Mesodermal cell (in vitro differentiated cells): ENCODE data around the gene ZFYVE28.
"Not testable (repeated sequence)": the region's sequence is repeated elsewhere in the genome, so short reads cannot be mapped to it uniquely, and the experiment has no call there.

Experiments
- H3K27ac ChIP-seq: 2 replicates; pipeline ENCODE4 v1.7.0; 2013; ENCODE audit warnings: mild to moderate bottlenecking, low read depth, low read length, moderate library complexity; ENCODE audit not compliant: severe bottlenecking
- H3K36me3 ChIP-seq: 2 replicates; pipeline ENCODE4 v1.7.1; 2013; ENCODE audit warnings: mild to moderate bottlenecking, low read length, moderate library complexity; ENCODE audit not compliant: control insufficient read depth, insufficient read depth
- H3K4me1 ChIP-seq: one replicate; pipeline ENCODE4 v1.7.1; 2013; ENCODE audit warnings: mild to moderate bottlenecking, low read length; ENCODE audit not compliant: insufficient read depth, control insufficient read depth, poor library complexity, severe bottlenecking
- H3K4me3 ChIP-seq: 2 replicates; pipeline ENCODE4 v1.7.0; 2013; ENCODE audit warnings: low read length, control low read depth, mild to moderate bottlenecking; ENCODE audit not compliant: insufficient read depth, poor library complexity, severe bottlenecking; ENCODE audit errors: extremely low read depth
- H3K9me3 ChIP-seq: 2 replicates; pipeline ENCODE4 v1.7.1; 2013; ENCODE audit warnings: mild to moderate bottlenecking, low read length, moderate library complexity; ENCODE audit not compliant: control insufficient read depth
- WGBS, 2 experiments: methylation state at CpG; one replicate each; pipeline ENCODE4 v1.1.5; 2013; ENCODE audit warnings: missing lambda C conversion rate in 2 of 2; ENCODE audit not compliant: insufficient coverage in 2 of 2; 5-methylcytosine and 5-hydroxymethylcytosine counted together

Gene ZFYVE28

GRCh38 chr4:2385516-2385915, 32.9 kb downstream of the ZFYVE28 start:
- no peaks in the 10 kb centered on the region for H3K36me3 ChIP-seq
- WGBS, 2 experiments, result 81 to 84% methylated on average over 7 to 8 of the region's 8 CpGs
- H3K4me1 ChIP-seq, result peaks cover 2% of the 10 kb centered on the region
- H3K9me3 ChIP-seq, result no peaks in the 10 kb centered on the region
- no peak overlapping the region for H3K27ac ChIP-seq
- no peak overlapping the region for H3K4me3 ChIP-seq

- 87 to 89% methylated on average over 6 of the region's 6 CpGs for WGBS, 2 experiments
- Histone ChIP-seq H3K36me3 (no peaks in the 10 kb centered on the region), H3K9me3 (no peaks in the 10 kb centered on the region), H3K4me1 (no peaks in the 10 kb centered on the region), H3K4me3 (no peak overlapping the region), H3K27ac (no peak overlapping the region)
Measured at GRCh38 chr4:2384245-2384644, 34.2 kb downstream of the ZFYVE28 start.

DNA sequence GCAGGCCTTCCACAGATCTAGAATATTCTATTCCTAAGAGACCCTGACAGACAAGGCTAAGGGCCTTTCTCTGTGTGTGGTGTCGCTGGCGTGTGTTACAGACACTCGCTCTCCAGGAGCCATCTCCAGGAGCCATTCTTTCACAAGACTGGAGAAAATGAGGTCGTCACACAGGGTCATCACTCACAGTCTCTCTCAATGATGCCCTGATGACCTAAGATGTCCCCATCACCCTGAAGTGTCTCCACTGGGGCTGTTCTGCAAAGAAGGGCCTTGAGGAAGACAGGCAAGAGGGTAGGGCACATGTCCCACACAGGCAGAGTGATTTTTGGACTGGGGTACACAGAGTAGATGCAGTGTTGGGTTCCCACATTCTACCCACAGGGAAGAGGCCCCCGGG, 34.7 kb downstream of the ZFYVE28 start:
- Histone ChIP-seq H3K9me3 (no peaks in the 10 kb centered on the region), H3K4me1 (no peaks in the 10 kb centered on the region), H3K27ac (no peak overlapping the region), H3K4me3 (no peak overlapping the region), H3K36me3 (no peaks in the 10 kb centered on the region)
- WGBS, 2 experiments, result 85% methylated on average over 2 to 5 of the region's 5 CpGs

DNA sequence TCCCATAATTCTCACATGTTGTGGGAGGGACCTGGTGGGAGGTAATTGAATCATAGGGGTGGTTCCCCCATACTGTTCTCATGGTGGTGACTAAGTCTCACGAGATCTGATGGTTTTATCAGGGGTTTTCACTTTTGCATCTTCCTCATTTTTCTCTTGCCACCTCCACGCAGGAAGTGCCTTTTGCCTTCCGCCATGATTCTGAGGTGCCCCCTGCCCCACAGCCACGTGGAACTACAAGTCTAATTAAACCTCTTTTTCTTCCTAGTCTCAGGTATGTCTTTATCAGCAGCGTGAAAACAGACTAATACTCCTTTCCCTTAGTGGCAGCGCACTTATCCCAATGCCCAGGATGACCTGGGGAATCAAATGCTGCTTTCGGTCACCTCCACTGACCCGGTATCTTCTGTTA, 35.2 kb downstream of the ZFYVE28 start:
- H3K36me3 ChIP-seq, H3K4me1 ChIP-seq, H3K9me3 ChIP-seq, H3K4me3 ChIP-seq, H3K27ac ChIP-seq: not testable (repeated sequence)
- 91 to 93% methylated on average over 7 to 8 of the region's 8 CpGs for WGBS, 2 experiments

DNA sequence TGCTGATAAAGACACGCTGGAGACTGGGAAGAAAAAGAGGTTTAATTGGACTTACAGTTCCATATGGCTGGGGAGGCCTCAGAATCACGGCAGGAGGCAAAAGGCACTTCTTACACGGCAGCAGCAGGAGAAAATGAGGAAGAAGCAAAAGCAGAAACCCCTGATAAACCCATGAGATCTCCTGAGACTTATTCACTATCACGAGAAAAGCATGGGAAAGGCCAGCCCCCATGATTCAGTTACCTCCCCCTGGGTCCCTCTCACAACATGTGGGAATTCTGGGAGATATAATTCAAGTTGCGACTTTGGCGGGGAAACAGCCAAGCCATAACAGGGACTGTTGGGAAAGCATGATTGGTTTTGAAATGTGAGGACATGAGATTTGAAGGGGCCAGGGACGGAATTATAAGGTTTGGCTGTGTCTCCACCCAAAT, 35.7 kb downstream of the ZFYVE28 start:
- not testable (repeated sequence) for H3K9me3 ChIP-seq, H3K27ac ChIP-seq, H3K4me3 ChIP-seq, H3K36me3 ChIP-seq, H3K4me1 ChIP-seq
- 85 to 88% methylated on average over 3 to 5 of the region's 7 CpGs for WGBS, 2 experiments

DNA sequence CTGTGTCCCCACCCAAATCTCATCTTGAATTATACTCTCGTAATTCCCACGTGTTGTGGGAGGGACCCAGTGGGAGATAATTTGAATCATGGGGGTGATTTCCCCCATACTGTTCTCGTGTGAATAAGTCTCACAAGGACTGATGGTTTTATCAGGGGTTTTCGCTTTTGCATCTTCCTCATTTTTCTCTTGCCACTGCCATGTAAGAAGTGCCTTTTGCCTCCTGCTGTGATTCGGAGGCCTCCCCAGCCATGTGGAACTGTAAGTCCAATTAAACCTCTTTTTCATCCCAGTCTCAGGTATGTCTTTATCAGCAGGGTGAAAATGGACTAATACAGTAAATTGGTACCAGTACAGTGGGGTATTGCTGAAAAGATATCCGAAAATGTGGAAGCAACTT, 37.9 kb downstream of the ZFYVE28 start:
- H3K4me3 ChIP-seq, H3K9me3 ChIP-seq, H3K27ac ChIP-seq, H3K4me1 ChIP-seq, H3K36me3 ChIP-seq: not testable (repeated sequence)
- WGBS, 2 experiments, result 96 to 100% methylated on average over 1 to 3 of the region's 6 CpGs

- H3K4me1 ChIP-seq, result no peaks in the 10 kb centered on the region
- 43 to 96% methylated on average over 1 to 3 of the region's 3 CpGs for WGBS, 2 experiments
- H3K4me3 ChIP-seq, result no peak overlapping the region
- H3K9me3 ChIP-seq, result no peaks in the 10 kb centered on the region
- no peak overlapping the region for H3K27ac ChIP-seq
- no peaks in the 10 kb centered on the region for H3K36me3 ChIP-seq
Measured at GRCh38 chr4:2378898-2379297, 39.5 kb downstream of the ZFYVE28 start.

GRCh38 chr4:2378401-2378800, 40.0 kb downstream of the ZFYVE28 start:
- Histone ChIP-seq H3K4me3 (no peak overlapping the region), H3K4me1 (no peaks in the 10 kb centered on the region), H3K36me3 (no peaks in the 10 kb centered on the region), H3K9me3 (no peaks in the 10 kb centered on the region), H3K27ac (no peak overlapping the region)
- WGBS, 2 experiments, result 77 to 85% methylated on average over 3 to 5 of the region's 5 CpGs

GRCh38 chr4:2377241-2377640, 41.2 kb downstream of the ZFYVE28 start:
- Histone ChIP-seq H3K4me1 (no peaks in the 10 kb centered on the region), H3K9me3 (no peaks in the 10 kb centered on the region), H3K27ac (no peak overlapping the region), H3K4me3 (no peak overlapping the region), H3K36me3 (no peaks in the 10 kb centered on the region)
- 89 to 94% methylated on average over 7 to 12 of the region's 14 CpGs for WGBS, 2 experiments

- WGBS, 2 experiments, result 60 to 72% methylated on average over 1 to 4 of the region's 10 CpGs
- no peak overlapping the region for H3K4me3 ChIP-seq
- H3K9me3 ChIP-seq, result no peaks in the 10 kb centered on the region
- H3K36me3 ChIP-seq, result no peaks in the 10 kb centered on the region
- H3K4me1 ChIP-seq, result no peaks in the 10 kb centered on the region
- no peak overlapping the region for H3K27ac ChIP-seq
Measured at GRCh38 chr4:2375427-2375826, 43.0 kb downstream of the ZFYVE28 start.

DNA sequence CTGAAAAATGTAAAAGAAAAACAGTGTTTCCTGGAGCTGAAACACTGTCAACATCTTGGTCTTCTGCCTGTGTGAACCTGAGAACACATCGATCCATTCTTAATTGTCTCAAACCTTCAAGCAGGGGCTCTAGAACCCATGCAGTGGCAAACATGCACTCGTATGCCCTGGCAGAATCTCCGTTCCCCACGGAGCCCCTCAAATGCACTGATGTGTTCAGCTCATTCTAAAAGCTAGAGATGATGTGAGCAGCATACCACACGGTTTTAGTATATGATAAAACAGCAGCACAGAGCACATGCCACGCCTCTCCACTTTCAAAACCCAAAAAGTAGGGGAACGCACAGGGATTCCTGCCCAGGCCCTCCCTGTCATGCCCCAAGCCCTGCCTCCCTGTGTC, 44.9 kb downstream of the ZFYVE28 start:
- WGBS, 2 experiments, result 85 to 86% methylated on average over 7 of the region's 7 CpGs
- no peaks in the 10 kb centered on the region for H3K4me1 ChIP-seq
- no peak overlapping the region for H3K27ac ChIP-seq
- H3K9me3 ChIP-seq, result peaks cover 6% of the 10 kb centered on the region
- no peaks in the 10 kb centered on the region for H3K36me3 ChIP-seq
- H3K4me3 ChIP-seq, result no peak overlapping the region
